Tibial nerve (tissue), 3 donors: ENCODE measurements around the gene TRAPPC3.

ENCODE experiments used
- POLR2A ChIP-seq, 2 donors: fragments of 450-650 bp; IDR thresholded peaks; one replicate each; pipeline ENCODE4 v1.6.1; 2017; ENCODE audit warnings: antibody characterized with exemption in 2 of 2, mild to moderate bottlenecking in 2 of 2, moderate library complexity in 2 of 2
- TF ChIP-seq, protein P1 (sequence below), 5 experiments: fragments of 200-600 bp in 3 of 5; fragments of 450-650 bp in 2 of 5; sonication (generic) in 3 of 5; IDR thresholded peaks; one replicate each; pipeline ENCODE4 v1.5.1; 2016 to 2019; ENCODE audit warnings: antibody characterized with exemption in 5 of 5, mild to moderate bottlenecking in 3 of 5, moderate library complexity in 2 of 5

- TF ChIP-seq, protein P1, sequence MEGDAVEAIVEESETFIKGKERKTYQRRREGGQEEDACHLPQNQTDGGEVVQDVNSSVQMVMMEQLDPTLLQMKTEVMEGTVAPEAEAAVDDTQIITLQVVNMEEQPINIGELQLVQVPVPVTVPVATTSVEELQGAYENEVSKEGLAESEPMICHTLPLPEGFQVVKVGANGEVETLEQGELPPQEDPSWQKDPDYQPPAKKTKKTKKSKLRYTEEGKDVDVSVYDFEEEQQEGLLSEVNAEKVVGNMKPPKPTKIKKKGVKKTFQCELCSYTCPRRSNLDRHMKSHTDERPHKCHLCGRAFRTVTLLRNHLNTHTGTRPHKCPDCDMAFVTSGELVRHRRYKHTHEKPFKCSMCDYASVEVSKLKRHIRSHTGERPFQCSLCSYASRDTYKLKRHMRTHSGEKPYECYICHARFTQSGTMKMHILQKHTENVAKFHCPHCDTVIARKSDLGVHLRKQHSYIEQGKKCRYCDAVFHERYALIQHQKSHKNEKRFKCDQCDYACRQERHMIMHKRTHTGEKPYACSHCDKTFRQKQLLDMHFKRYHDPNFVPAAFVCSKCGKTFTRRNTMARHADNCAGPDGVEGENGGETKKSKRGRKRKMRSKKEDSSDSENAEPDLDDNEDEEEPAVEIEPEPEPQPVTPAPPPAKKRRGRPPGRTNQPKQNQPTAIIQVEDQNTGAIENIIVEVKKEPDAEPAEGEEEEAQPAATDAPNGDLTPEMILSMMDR (IDR thresholded peaks at IDR 0.05): no peak
- no peak for TF ChIP-seq POLR2A (IDR thresholded peaks at IDR 0.05)
Observed at GRCh38 chr1:36135330-36135667, 14.0 kb downstream of the TRAPPC3 start.
